EL (cell line): ENCODE results near the gene SPANXN1.
"Not testable (repeated sequence)": the region's sequence is repeated elsewhere in the genome, so short reads cannot be mapped to it uniquely, and the experiment has no call there.

Experiments used
- DNase-seq: peaks from one replicate; pipeline ENCODE4 v3.0.0-alpha.2; 2016

SPANXN1 gene

DNA sequence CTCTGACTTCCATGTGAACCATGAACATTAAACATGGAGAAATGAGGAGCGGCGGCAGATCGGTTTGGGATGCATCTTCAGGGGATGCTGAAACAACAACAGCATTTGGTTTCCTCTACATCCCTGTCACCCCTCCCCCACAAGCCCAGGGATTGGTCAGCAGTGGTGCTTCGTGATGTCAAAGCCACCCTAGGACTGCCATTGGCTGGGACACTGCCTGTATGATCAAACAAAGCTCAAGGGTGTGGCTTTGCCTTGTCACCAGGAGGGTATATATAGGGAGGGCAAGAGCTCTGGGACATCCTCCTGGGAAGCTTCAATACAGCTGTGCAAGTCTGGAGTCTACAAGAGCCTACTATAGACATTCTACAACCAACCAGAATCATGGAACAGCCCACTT, at the start of gene SPANXN1:
Gene SPANXN1, plus strand, starts transcription at position 301 of the 400 bp plus-strand sequence. Its CDS starts 84 bp downstream, at position 385.
- DNase-seq: not testable (repeated sequence)

DNA sequence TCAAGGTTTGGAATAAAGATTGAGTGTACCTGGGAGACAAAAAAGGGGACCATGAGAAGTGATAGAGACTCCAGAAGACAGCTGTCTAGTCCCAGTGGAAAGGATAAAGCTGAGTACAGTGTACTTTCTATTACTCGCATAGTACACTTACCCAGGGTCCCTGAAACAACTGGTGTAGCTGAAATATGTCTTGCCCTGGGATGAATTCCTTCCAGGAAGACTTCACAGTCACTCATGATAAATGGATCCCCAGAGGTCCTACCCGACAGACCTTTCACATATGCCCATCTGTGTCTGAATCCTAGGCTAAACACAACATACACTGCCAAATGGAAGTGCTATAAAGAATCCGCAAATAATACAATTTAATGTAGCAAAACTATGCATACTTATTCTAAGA, 48.2 kb upstream of the SPANXN1 start:
- no peak for DNase-seq

DNA sequence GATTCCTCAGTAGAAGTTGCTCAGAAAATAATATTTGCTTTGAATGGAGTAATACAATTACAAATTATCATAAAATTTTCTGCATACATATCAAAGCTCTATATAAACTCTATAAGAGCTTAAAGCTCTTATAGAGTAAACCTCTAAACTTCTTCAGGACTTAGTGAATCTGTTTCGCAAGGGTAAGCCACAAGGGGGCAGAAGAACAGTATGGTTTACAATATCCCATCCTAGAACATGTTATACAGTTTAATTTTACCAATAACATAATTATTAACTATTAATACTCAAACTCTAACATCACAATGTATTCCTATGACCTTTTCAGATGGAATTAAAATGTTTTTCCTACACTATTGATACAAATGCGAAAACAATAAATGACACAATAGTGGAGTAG, 33.8 kb upstream of the SPANXN1 start:
- no peak for DNase-seq

- no peak for DNase-seq
These were observed 44.9 kb downstream of the SPANXN1 start for GRCh38 chrX:145292218-145292617.
